ENCODE data around the gene WDFY4.

The WDFY4 gene

DNA sequence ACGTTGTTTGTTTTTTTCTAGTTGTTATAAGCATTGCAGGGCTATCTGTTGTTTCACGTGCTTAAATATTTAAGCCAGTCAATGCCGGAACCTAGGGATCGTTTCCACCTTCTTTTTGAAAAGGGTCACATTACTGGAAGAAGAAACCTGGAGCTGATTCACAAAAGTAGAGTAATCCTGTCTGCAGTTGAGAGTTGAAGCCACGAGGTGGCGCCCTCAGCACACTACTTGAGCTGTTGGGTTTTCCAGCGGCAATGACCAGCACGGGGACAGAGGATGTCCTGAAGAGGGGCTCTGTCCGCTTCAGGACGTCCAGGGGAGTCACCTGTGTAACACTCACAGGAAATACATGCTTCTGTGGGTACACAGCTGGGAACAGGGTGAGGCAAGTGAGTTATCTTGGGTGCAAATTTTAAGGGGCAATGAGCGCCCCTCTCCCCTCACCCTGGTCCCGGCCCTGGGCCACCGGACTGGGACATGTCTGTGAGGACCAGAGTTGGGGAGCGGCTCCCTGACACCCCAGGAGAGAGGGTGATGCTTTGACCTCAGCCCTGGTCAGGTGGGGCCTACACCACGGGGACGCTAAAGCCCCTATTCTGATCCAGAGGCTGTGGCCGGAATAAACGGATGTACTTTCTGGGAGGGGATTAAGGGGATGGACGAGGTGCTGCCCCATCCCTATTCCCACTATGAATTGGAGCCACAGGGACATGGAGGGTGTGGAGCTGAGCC, 26.3 kb upstream of the WDFY4 start:
- TF ChIP-seq, protein P1, sequence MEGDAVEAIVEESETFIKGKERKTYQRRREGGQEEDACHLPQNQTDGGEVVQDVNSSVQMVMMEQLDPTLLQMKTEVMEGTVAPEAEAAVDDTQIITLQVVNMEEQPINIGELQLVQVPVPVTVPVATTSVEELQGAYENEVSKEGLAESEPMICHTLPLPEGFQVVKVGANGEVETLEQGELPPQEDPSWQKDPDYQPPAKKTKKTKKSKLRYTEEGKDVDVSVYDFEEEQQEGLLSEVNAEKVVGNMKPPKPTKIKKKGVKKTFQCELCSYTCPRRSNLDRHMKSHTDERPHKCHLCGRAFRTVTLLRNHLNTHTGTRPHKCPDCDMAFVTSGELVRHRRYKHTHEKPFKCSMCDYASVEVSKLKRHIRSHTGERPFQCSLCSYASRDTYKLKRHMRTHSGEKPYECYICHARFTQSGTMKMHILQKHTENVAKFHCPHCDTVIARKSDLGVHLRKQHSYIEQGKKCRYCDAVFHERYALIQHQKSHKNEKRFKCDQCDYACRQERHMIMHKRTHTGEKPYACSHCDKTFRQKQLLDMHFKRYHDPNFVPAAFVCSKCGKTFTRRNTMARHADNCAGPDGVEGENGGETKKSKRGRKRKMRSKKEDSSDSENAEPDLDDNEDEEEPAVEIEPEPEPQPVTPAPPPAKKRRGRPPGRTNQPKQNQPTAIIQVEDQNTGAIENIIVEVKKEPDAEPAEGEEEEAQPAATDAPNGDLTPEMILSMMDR (IDR thresholded peaks at IDR 0.05) = peak; percentile 89

DNA sequence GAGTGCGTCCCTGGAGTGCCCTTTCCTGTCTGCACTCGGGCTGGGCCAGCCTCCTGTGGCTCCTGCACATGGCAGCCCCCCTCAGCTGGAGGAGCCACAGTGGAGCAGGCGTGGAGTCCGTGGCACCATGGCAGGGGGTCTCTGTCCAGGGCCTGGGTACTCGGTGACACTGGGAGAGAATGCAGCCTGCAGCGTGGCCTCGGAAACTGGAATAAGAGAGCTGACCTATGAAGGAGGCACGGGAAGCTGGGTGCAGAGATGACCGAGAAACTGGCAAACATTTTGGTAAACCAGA, 25.8 kb upstream of the WDFY4 start:
- TF ChIP-seq, protein P1 (IDR thresholded peaks at IDR 0.05) = no peak

DNA sequence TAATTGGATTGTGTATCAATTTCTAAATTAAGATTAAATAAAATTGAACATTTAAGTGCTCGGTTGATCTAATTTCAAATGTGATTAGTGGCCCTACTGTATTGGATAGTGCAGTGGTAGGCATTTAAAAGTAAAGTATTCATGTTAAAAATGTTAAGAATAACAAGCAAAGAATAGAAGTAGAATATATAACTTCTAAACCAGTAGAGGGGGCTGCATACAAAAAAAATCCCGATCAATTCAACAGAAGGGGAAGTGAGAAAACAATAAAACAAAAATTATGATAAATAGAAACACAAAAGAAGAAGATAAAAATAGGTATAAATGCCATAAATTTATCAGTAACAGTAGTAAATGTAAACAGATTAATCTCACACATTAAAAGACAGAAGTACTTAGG, 24.9 kb upstream of the WDFY4 start:
- TF ChIP-seq, protein P1 (IDR thresholded peaks at IDR 0.05) = peak; percentile 49

DNA sequence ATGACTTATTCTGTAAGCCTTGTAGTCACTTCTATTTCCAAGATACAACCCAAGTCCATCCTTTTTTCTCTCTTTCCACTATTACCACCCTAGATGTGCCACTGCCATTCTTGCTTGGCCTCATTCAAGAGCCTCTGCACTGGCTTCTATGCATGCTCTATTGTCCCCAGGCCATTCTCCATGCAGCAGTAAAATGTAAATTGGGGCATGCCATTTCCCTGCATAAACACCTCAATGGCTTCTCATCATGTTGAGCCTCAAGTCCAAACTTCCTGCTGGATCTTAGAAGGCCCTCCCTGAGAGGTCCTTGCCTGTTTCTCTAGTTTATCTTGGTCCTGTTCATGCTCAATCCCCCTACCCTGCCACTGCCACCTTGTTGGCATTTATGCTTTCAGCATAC, 23.2 kb upstream of the WDFY4 start:
- TF ChIP-seq, protein P1 (IDR thresholded peaks at IDR 0.05) = no peak

DNA sequence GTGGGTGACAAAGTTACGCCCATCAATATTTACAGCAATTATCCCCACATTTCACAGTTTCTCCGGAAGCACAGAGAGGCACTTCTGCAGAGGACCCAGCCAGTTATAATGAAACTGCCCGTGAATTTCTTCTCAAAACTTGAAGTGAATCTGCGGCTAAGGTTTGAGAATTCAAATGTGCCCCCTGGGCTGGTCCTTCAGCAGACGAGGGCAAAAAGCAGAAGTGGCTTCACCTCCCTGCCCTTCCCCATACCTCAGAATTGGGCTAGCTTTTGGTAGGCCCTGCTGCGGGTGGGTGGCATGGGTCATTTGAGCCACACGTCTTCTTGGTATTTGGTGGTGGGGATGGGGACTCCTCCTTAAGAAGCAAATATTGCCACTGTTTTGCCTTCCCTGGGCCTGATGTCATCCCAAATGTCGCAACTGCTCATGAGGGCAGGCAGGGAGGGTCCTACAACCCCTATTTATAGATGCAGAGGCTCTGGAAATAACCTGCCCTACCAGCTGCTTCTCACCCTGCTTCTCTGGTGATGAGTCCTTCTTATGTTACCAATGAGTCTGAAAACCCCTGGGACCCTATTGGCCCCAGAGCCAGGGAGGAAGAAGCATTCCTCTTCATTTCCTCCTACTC, 16.6 kb upstream of the WDFY4 start:
- TF ChIP-seq, protein P1 (IDR thresholded peaks at IDR 0.05) = no peak

DNA sequence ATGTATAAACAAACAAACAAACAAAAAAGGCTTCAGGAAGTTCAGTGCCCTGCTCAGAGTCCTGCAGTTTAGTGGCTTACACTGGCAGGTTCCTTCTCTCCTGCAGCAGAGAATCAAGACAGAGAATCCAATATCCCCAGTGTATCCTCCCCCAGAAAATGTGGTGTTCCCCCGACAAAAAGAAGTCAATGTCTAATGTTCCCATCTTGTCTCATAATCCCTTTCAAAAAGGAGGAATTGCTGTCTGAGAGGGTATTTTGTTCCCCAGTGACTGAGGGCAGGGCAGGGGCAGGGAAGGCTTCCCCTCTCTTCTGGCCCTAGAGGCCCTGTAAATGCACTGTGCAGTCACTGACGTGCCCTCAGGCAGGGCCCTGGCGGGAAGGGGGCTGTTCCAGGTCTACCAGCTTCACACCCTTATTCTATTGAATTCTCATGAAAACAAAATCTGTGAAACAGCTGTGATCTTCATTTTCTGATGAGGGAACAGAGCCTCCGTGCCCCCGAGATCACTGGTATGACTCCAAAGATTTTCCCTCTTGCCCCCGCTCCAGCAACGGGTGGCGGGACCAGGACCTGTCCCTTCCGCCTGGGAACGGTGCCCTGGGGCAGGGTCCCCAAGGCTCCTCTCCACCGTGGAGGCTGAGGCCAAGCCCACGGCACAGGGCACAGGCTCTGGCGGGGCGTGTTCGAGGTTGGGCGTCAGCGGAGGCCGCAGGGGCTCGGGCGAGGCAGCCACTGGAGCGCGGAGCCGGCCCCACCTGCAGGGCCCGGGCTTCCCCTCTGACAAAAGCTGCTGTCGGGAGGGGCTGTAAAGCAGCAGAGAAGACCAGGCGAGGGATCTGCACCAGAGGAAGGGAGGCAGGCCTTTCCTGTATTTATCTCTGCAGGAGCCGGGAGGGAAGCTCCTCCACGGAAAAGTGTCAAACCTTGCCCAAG, 13.4 kb upstream of the WDFY4 start:
- TF ChIP-seq, protein P1 (IDR thresholded peaks at IDR 0.05) = no peak

DNA sequence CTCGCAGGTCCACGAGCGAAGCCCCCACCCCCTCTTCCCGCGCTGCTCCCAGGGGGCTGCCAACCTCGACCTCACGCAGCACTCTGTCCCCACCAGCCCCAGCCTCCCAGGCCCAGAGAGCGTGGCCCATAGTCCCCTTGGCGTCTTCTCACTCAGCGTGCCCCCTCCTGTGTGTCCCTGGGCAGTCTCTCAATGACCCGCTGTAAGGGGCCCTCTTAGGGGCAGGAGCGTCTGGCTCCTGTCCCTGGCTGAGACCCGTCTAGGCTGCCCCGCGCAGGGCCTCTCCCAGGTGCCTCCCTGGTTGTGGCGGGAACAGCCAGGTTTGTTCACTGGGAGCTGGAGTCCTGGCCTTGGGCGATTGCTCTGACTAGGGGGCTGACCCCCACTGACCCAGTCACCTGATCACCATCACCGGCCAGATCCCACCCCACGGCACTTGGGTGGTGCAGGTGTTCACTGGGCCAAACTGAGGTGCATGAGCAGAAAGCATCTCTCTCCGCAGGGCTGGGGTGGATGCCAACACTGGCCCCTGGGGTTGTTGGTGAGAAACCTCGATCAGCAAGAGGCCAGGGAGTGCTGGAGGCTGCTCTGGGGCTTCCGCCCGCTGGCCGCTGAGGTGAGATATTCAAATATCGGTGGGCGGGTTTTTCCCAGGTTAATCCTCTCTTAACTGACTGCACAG, 12.6 kb upstream of the WDFY4 start:
- TF ChIP-seq, protein P1 (IDR thresholded peaks at IDR 0.05) = no peak

Measured in LNCAP (cell line).